Muscle layer of colon (tissue), 2 donors: ENCODE results near the gene BRD3.
A peak's percentile ranks its signal among the peaks of the same experiment; 100 is the strongest.
"Not testable (repeated sequence)": the region's sequence is repeated elsewhere in the genome, so short reads cannot be mapped to it uniquely, and the experiment has no call there.

Experiments used
- H3K27ac ChIP-seq: one replicate; pipeline ENCODE4 v1.7.0; 2013; ENCODE audit warnings: low read depth, mild to moderate bottlenecking, low read length, moderate library complexity
- H3K27me3 ChIP-seq, 2 donors: one replicate each; pipeline ENCODE4 v1.7.0; 2013; ENCODE audit warnings: low read length in 2 of 2, mild to moderate bottlenecking in 2 of 2; ENCODE audit not compliant: insufficient read depth in 2 of 2, control insufficient read depth in 1 of 2
- H3K36me3 ChIP-seq: one replicate; pipeline ENCODE4 v1.7.0; 2013; ENCODE audit warnings: mild to moderate bottlenecking, low read length; ENCODE audit not compliant: insufficient read depth
- H3K4me1 ChIP-seq: one replicate; pipeline ENCODE4 v1.7.0; 2013; ENCODE audit warnings: mild to moderate bottlenecking, low read length; ENCODE audit not compliant: insufficient read depth
- H3K4me3 ChIP-seq, 2 donors: one replicate each; pipeline ENCODE4 v1.7.0; 2013; ENCODE audit warnings: low read length in 2 of 2, low read depth in 1 of 2, mild to moderate bottlenecking in 1 of 2, moderate library complexity in 1 of 2
- H3K9ac ChIP-seq: one replicate; pipeline ENCODE4 v1.7.0; 2013; ENCODE audit warnings: low read length
- H3K9me3 ChIP-seq: one replicate; pipeline ENCODE4 v1.7.0; 2013; ENCODE audit warnings: mild to moderate bottlenecking, low read length
- donor health status: abdominal sarcoma.
- donor health status: Adenocarcinoma of cecum.

BRD3 gene

GRCh38 chr9:134067904-134068743 is at the start of gene BRD3:
Gene BRD3, minus strand, starts transcription at chr9:134068026. Its CDS starts 14,549 bp downstream, at chr9:134053477.
- Histone ChIP-seq H3K4me3 (peak within 1 kb of the TSS; percentile 73 to 96), H3K27me3 (no peaks in the 10 kb centered on the region), H3K9ac (peak within 1 kb of the TSS; percentile 49), H3K9me3 (no peaks in the 10 kb centered on the region), H3K4me1 (peaks cover 28% of the 10 kb centered on the region), H3K36me3 (no peaks in the 10 kb centered on the region), H3K27ac (peak within 1 kb of the TSS; percentile 91)

DNA sequence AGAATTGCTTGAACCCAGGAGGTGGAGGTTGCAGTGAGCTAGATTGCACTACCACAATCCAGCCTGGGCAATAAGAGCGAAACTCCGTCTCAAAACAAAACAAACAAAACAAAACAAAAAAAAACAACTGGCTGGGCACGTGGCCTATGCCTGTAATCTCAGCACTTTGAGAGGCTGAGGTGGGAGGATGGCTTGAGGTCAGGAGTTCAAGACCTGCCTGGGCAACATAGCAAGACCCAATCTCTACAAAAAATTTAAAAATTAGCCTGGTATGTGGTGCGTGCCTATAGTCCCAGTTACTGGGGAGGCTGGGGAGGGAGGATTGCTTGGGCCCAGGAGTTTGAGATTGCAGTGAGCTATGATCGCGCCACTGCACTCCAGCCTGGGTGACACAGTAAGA is 44.7 kb upstream of the BRD3 start:
- Histone ChIP-seq H3K9ac (no peak overlapping the region), H3K27me3 (no peaks in the 10 kb centered on the region), H3K9me3 (no peaks in the 10 kb centered on the region), H3K4me3 (no peak overlapping the region), H3K27ac (no peak overlapping the region), H3K4me1 (no peaks in the 10 kb centered on the region), H3K36me3 (no peaks in the 10 kb centered on the region)

DNA sequence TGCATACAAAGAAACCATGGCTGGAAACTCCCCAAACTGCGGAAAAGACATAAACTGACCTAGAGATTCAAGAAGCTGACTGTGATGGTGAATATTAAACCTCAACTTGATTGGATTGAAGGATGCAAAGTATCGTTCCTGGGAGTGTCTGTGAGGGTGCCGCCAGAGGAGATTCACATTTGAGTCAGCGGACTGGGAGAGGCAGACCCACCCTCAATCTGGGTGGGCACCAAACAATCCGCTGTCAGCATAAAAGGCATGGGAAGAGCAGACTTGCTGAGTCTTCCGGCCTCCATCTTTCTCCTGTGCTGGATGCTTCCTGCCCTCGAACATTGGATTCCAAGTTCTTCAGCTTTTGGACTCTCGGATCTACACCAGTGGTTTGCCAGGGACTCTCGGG is 43.2 kb upstream of the BRD3 start:
- Histone ChIP-seq H3K27me3 (no peaks in the 10 kb centered on the region), H3K9me3 (no peaks in the 10 kb centered on the region), H3K4me1 (no peaks in the 10 kb centered on the region), H3K27ac (no peak overlapping the region), H3K36me3 (no peaks in the 10 kb centered on the region), H3K4me3 (no peak overlapping the region), H3K9ac (no peak overlapping the region)

- H3K9me3 ChIP-seq: no peaks in the 10 kb centered on the region
- no peaks in the 10 kb centered on the region for H3K27me3 ChIP-seq
- no peaks in the 10 kb centered on the region for H3K4me1 ChIP-seq
- no peak overlapping the region for H3K9ac ChIP-seq
- H3K4me3 ChIP-seq: no peak overlapping the region
- no peaks in the 10 kb centered on the region for H3K36me3 ChIP-seq
- H3K27ac ChIP-seq: no peak overlapping the region
Measured at GRCh38 chr9:134103391-134103998, 35.7 kb upstream of the BRD3 start.

DNA sequence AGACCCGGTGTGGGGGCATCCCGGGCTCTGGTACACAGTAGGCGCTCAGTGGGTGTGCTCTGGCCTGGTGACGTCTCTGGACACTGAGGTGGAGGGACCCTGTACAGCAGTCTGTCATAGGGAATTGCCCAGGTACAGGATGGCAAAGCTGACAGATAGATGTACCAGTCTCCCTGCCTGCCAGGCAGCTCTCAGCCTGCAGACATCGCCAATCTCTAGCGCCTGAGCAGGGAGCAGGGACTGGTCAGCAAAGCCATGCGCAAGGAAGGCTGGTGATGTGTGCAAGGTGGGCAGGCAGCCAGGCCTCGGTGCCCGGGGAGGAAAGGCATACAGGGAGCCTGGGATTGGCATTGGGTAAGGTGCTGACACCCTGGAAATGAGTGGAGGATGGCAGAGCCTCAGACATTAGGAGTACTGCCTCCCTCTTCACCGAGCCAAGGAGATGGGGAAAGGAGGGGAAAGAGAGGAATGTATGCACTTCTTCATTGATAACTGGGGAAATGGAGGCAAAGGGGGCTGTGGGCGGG is 33.9 kb upstream of the BRD3 start:
- Histone ChIP-seq H3K27me3 (no peaks in the 10 kb centered on the region), H3K9me3 (no peaks in the 10 kb centered on the region), H3K36me3 (no peaks in the 10 kb centered on the region), H3K4me1 (no peaks in the 10 kb centered on the region), H3K27ac (no peak overlapping the region), H3K4me3 (no peak overlapping the region), H3K9ac (no peak overlapping the region)

DNA sequence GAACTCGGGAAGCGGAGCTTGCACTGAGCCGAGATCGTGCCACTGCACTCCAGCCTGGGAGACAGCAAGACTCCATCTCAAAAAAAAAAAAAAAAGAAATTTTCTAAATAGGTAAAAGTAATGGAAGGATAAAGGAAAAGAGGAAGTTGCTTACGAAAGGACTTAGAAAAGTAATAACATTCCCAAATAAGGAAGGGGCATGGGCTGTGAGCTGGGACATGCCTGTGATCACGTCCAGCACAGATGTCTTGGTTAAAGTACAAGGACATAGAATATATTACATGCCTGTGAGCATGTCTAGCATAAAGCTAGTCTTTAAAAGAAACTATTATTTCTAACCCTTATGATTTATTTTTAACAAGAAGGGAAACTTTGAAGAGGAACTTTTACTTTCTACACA is 33.3 kb upstream of the BRD3 start:
- H3K36me3 ChIP-seq, H3K27me3 ChIP-seq, H3K4me1 ChIP-seq: not testable (repeated sequence)

DNA sequence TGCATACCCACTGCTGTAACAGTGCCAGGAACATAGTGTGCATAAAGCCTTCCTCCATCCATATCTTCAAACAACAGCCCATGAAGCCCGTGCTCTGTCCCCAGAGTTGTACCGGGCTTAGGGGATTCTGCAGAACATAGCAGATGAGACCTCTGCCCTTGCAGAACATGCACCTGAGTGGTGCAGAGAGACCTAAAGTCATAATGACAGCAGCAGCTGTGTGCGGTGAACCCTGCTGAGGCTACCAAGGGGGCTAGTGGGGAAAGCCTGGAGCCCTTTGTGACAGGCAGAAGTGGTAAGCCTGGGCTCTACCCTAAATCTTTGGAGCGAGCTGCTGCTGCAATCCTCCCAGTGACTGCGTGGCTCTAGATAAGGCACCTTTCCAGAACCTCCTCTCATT is 32.2 kb upstream of the BRD3 start:
- Histone ChIP-seq H3K4me1 (no peaks in the 10 kb centered on the region), H3K27me3 (no peaks in the 10 kb centered on the region), H3K9me3 (no peaks in the 10 kb centered on the region), H3K27ac (no peak overlapping the region), H3K4me3 (no peak overlapping the region), H3K36me3 (no peaks in the 10 kb centered on the region), H3K9ac (no peak overlapping the region)

More for the DNA sequence above, 33.3 kb upstream of the BRD3 start:
- H3K4me3 ChIP-seq, H3K27ac ChIP-seq, H3K9ac ChIP-seq, H3K9me3 ChIP-seq: not testable (repeated sequence)

DNA sequence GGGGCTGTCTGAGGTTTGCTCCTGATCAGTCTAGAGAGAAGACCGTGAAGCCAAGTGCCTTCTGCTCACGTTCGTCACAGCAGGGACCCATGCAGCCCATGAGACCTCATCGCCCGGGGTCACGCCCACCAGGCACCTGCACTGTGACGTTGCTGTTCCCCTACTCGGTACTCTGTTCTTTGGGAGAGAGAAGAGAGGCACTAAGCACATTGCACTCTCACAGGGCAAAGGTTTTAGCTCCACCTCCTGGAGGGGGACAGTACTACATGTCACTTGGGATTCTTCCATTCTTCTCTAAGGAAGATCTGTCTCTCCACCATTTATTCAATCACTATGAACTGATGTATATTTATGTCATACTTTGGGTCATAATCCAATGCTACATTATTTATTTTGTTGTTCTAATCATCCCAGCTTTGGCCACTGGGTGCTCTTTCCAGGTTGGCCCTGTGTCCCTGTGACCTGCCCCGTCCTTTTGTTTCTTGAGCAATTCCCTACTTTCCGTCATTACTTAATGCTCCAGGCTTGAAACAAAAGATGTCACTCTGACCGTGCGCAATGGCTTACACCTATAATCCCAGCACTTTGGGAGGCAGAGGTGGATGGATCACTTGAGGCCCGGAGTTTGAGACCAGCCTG is 31.4 kb upstream of the BRD3 start:
- H3K36me3 ChIP-seq: no peaks in the 10 kb centered on the region
- no peaks in the 10 kb centered on the region for H3K4me1 ChIP-seq

DNA sequence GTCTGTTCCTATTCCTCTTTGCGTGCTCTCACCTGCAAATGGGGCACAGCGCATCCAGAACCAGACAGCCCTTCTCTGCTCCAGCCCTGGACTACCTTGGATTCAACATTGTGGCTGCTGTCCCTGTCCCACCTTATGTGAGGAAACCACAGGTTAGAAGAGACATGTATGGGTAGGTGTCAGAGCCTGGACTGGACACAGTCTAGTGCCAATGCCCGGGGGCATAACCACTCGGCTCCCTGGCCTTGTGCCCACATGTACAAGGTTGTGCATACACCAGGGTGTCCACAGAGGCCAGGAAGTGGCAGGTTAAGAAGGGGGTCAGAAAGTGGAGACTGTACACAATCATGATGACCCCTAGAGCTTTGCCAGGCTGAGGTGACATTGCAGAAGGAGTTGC is 22.1 kb upstream of the BRD3 start:
- Histone ChIP-seq H3K27ac (no peak overlapping the region), H3K9ac (no peak overlapping the region), H3K36me3 (no peaks in the 10 kb centered on the region), H3K4me1 (no peaks in the 10 kb centered on the region), H3K4me3 (no peak overlapping the region), H3K9me3 (no peaks in the 10 kb centered on the region), H3K27me3 (no peaks in the 10 kb centered on the region)

More for the DNA sequence above, 31.4 kb upstream of the BRD3 start:
- Histone ChIP-seq H3K9me3 (no peaks in the 10 kb centered on the region), H3K9ac (no peak overlapping the region), H3K27me3 (no peaks in the 10 kb centered on the region), H3K4me3 (no peak overlapping the region), H3K27ac (no peak overlapping the region)

DNA sequence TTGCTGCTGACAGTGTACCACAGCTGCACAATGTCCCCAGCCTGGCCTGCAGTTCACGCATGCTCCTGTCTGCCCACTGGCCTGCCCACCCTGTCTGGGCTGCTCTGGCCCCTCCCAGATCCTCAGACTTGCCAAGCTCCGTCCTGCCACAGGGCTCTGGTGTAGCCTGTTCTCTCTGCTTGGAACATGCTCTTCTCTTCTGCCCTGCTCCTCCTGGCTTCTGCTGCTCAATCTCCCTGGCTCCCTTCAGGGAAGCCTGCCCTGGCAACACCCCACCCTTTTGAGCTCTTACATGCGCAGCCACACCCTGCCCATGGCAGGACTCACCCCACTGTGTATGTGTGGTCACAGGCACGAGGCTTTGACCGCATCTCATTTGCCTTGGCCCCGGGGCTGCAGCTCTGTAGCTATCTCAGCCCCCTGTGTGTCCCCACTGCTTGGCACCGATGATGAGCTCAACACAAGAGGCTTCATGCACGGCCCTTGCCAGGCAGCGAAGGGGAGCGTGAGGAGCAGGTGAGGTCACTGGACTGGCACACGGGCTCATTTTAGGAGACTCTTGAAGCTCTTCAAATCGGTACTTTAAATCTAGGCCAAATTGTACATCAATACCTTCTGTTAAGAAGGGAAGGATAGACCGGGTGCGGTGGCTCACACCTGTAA is 20.4 kb upstream of the BRD3 start:
- Histone ChIP-seq H3K4me3 (no peak overlapping the region), H3K36me3 (no peaks in the 10 kb centered on the region), H3K27ac (no peak overlapping the region), H3K4me1 (no peaks in the 10 kb centered on the region), H3K27me3 (no peaks in the 10 kb centered on the region), H3K9ac (no peak overlapping the region), H3K9me3 (no peaks in the 10 kb centered on the region)

- no peak overlapping the region for H3K9ac ChIP-seq
- no peaks in the 10 kb centered on the region for H3K36me3 ChIP-seq
- no peaks in the 10 kb centered on the region for H3K9me3 ChIP-seq
- no peak overlapping the region for H3K27ac ChIP-seq
- no peak overlapping the region for H3K4me3 ChIP-seq
- no peaks in the 10 kb centered on the region for H3K4me1 ChIP-seq
- no peaks in the 10 kb centered on the region for H3K27me3 ChIP-seq
Measured at GRCh38 chr9:134085674-134086073, 17.8 kb upstream of the BRD3 start.
